Activated naive CD8-positive, alpha-beta T cell treated with anti-CD3 and anti-CD28 coated beads, Interleukin-2, amount 50 U/mL, for 24 hours (primary cell): Measurements from ENCODE around the gene MATN1.
"Not testable (repeated sequence)": the region's sequence is repeated elsewhere in the genome, so short reads cannot be mapped to it uniquely, and the experiment has no call there.

Source experiments
- ATAC-seq: fragments of 150-1000 bp; cut with Tn5 transposase; one replicate; pipeline ENCODE4 v1.10.0; 2021
- DNase-seq: peaks from one replicate; pipeline ENCODE4 v3.0.0; 2021
- H3K27ac Mint-ChIP-seq: one replicate; pipeline ENCODE4 v1.8.0; 2021; ENCODE audit warnings: mild to moderate bottlenecking, mixed read lengths
- H3K27me3 Mint-ChIP-seq: one replicate; pipeline ENCODE4 v1.8.0; 2021; ENCODE audit warnings: mixed read lengths
- H3K36me3 Mint-ChIP-seq: one replicate; pipeline ENCODE4 v1.8.0; 2021; ENCODE audit warnings: low read depth, mixed read lengths
- H3K4me1 Mint-ChIP-seq: one replicate; pipeline ENCODE4 v1.8.0; 2021; ENCODE audit warnings: mixed read lengths
- H3K4me3 Mint-ChIP-seq: one replicate; pipeline ENCODE4 v1.8.0; 2021; ENCODE audit warnings: mild to moderate bottlenecking, moderate library complexity, mixed read lengths
- H3K9me3 Mint-ChIP-seq: one replicate; pipeline ENCODE4 v1.8.0; 2021; ENCODE audit warnings: mixed read lengths

Gene MATN1

GRCh38 chr1:30723331-30723755, at the start of gene MATN1:
MATN1 (minus strand) TSS chr1:30723585; CDS start chr1:30723551, 34 bp downstream.
- ATAC-seq (no peak), DNase-seq (no peak)
- H3K4me1 Mint-ChIP-seq: peaks cover 32% of the 10 kb centered on the region
- H3K36me3 Mint-ChIP-seq: peaks cover 2% of the 10 kb centered on the region
- no peak within 1 kb of the TSS for H3K27ac Mint-ChIP-seq
- no peaks in the 10 kb centered on the region for H3K27me3 Mint-ChIP-seq
- H3K4me3 Mint-ChIP-seq: no peak within 1 kb of the TSS
- H3K9me3 Mint-ChIP-seq: no peaks in the 10 kb centered on the region

DNA sequence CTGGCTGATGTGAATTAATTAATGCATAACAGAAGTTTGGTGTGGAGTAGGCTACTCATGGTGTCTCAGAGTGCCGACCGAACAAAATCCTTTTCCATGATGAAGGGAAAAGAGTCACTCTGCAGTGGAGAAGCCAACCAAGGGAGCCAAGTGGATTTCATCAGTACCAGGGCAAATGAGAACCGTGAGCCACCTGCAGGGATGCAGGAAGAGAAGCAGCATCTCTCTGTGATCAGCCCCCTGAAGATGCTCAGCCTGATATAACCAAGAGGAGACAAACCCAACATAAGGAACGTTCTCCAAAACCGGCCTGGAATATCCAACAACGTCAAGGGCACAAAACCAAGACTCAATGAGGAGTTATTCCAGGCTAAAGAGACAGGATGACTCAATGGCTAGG, 47.6 kb upstream of the MATN1 start:
- ATAC-seq (no peak), DNase-seq (no peak)
- no peak overlapping the region for H3K4me3 Mint-ChIP-seq
- H3K27me3 Mint-ChIP-seq: no peaks in the 10 kb centered on the region
- H3K9me3 Mint-ChIP-seq: no peaks in the 10 kb centered on the region
- H3K27ac Mint-ChIP-seq: no peak overlapping the region
- no peaks in the 10 kb centered on the region for H3K36me3 Mint-ChIP-seq
- peaks cover 30% of the 10 kb centered on the region for H3K4me1 Mint-ChIP-seq

- no peak overlapping the region for H3K27ac Mint-ChIP-seq
- no peaks in the 10 kb centered on the region for H3K27me3 Mint-ChIP-seq
- DNase-seq (no peak), ATAC-seq (no peak)
- H3K9me3 Mint-ChIP-seq: no peaks in the 10 kb centered on the region
- H3K4me3 Mint-ChIP-seq: no peak overlapping the region
- H3K36me3 Mint-ChIP-seq: no peaks in the 10 kb centered on the region
- peaks cover 38% of the 10 kb centered on the region for H3K4me1 Mint-ChIP-seq
These were observed 46.8 kb upstream of the MATN1 start for GRCh38 chr1:30770150-30770549.

DNA sequence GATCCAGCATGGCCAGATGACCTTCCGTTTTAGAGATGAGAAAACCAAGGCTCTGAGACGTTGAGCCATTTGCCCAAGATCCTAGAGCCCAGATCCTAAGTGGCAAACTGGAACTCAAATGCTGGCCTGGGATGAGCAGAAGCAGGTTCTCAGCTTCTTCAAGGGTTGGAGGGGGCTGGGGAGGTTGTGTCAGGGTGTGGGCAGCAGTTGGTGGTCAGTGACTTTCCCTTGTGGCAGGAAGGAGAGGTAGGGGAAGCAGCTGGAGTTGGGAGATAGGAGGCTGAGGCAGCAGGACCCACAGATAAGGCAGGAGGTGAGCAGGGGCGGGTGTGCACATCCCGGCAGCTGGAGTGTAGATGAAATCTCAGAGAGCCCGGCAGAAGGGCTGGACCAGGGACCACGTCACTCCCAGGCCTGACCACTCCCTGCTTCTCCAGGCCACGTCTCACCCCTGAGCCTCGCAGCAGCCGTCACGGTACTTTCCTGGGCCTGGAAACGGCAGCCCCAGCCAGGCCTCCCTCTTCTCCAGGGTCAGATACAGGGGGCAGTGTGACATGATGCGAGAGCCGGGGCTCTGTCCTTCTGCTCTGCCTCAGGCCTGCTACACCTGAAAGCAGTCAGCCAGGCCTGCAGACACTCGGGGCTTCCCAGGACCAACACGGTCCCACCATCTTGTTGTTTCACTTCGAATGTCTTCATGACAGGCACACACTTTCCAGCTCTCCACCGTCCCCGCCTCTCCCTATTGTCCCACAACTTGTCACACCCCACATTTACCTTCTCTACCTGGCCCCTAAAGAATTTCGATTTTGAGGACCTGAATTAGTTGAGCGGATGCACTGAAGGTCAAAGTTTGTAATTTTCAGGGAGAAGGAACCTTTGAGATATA, 45.7 kb upstream of the MATN1 start:
- Mint-ChIP-seq H3K27me3 (no peaks in the 10 kb centered on the region), H3K27ac (peak overlapping the region; percentile 75), H3K36me3 (no peaks in the 10 kb centered on the region), H3K4me3 (no peak overlapping the region), H3K9me3 (no peaks in the 10 kb centered on the region), H3K4me1 (peaks cover 47% of the 10 kb centered on the region)
- ATAC-seq (no peak), DNase-seq (no peak)

GRCh38 chr1:30768159-30768829, 44.9 kb upstream of the MATN1 start:
- ATAC-seq: no peak
- Mint-ChIP-seq H3K4me1 (peaks cover 55% of the 10 kb centered on the region), H3K27ac (peak overlapping the region; percentile 23), H3K9me3 (no peaks in the 10 kb centered on the region), H3K36me3 (no peaks in the 10 kb centered on the region), H3K4me3 (no peak overlapping the region), H3K27me3 (no peaks in the 10 kb centered on the region)
- no peak for DNase-seq

GRCh38 chr1:30766948-30767347, 43.6 kb upstream of the MATN1 start:
- ATAC-seq, H3K9me3 Mint-ChIP-seq, H3K27me3 Mint-ChIP-seq, H3K36me3 Mint-ChIP-seq, H3K27ac Mint-ChIP-seq, H3K4me3 Mint-ChIP-seq, DNase-seq: not testable (repeated sequence)
- peaks cover 69% of the 10 kb centered on the region for H3K4me1 Mint-ChIP-seq

- H3K27me3 Mint-ChIP-seq: no peaks in the 10 kb centered on the region
- H3K36me3 Mint-ChIP-seq: no peaks in the 10 kb centered on the region
- ATAC-seq (peak; percentile 65), DNase-seq (peak; percentile 52)
- H3K4me3 Mint-ChIP-seq: peak overlapping the region; percentile 80
- H3K27ac Mint-ChIP-seq: peak overlapping the region; percentile 90
- H3K4me1 Mint-ChIP-seq: peaks cover 80% of the 10 kb centered on the region
- no peaks in the 10 kb centered on the region for H3K9me3 Mint-ChIP-seq
These were observed 42.4 kb upstream of the MATN1 start for GRCh38 chr1:30765556-30766434.

- peaks cover 88% of the 10 kb centered on the region for H3K4me1 Mint-ChIP-seq
- no peaks in the 10 kb centered on the region for H3K27me3 Mint-ChIP-seq
- ATAC-seq: peak; percentile 51
- peak overlapping the region; percentile 90 for H3K27ac Mint-ChIP-seq
- no peaks in the 10 kb centered on the region for H3K9me3 Mint-ChIP-seq
- peak overlapping the region; percentile 80 for H3K4me3 Mint-ChIP-seq
- peak; percentile 47 for DNase-seq
- H3K36me3 Mint-ChIP-seq: no peaks in the 10 kb centered on the region
These were observed 41.7 kb upstream of the MATN1 start for GRCh38 chr1:30764939-30765555.

- peaks cover 91% of the 10 kb centered on the region for H3K4me1 Mint-ChIP-seq
- no peaks in the 10 kb centered on the region for H3K27me3 Mint-ChIP-seq
- H3K4me3 Mint-ChIP-seq: no peak overlapping the region
- DNase-seq (no peak), ATAC-seq (no peak)
- H3K36me3 Mint-ChIP-seq: no peaks in the 10 kb centered on the region
- H3K27ac Mint-ChIP-seq: peak overlapping the region; percentile 90
- H3K9me3 Mint-ChIP-seq: no peaks in the 10 kb centered on the region
These were observed 41.0 kb upstream of the MATN1 start for GRCh38 chr1:30764396-30764795.

- Mint-ChIP-seq H3K9me3 (no peaks in the 10 kb centered on the region), H3K4me3 (no peak overlapping the region), H3K4me1 (peaks cover 94% of the 10 kb centered on the region), H3K27me3 (no peaks in the 10 kb centered on the region), H3K36me3 (no peaks in the 10 kb centered on the region), H3K27ac (peak overlapping the region; percentile 69)
- no peak for ATAC-seq
- no peak for DNase-seq
These were observed 40.4 kb upstream of the MATN1 start for GRCh38 chr1:30763651-30764248.

DNA sequence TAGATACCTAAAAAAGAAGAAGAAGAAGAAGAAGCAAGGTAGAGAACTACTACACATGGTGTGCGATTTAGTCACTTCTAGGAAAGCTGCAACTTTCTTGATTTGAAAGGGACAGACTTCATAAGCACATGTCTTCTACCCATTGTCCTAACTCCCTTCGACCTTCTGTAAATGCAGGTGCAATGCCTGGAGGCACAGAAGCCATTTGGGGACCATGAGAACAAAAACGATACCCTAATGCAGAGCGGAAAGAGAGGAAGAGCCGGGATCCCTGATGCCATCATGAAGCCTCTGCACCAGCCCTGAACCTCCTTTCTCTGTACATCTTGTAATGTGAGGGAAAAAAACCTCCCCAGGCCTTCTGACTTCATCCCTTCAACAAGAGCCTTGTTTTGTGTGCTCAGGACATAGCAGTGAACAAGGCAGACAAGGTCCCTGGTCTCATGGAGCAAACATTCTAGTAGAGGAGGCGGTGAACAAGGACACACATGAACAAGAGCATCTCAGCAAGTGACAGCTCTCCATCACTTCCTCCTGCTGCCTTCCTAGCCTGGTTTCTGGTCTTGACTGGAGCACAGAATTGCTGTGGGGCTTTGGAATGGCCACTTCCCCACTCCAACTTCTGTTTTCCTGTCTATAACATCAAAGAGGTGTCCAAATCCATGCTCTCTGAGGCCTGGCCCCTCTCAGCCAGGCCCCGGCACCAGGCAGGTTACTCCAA, 39.7 kb upstream of the MATN1 start:
- ATAC-seq: no peak
- H3K36me3 Mint-ChIP-seq: no peaks in the 10 kb centered on the region
- no peak overlapping the region for H3K4me3 Mint-ChIP-seq
- H3K27ac Mint-ChIP-seq: peak overlapping the region; percentile 69
- H3K9me3 Mint-ChIP-seq: no peaks in the 10 kb centered on the region
- no peak for DNase-seq
- H3K27me3 Mint-ChIP-seq: no peaks in the 10 kb centered on the region
- peaks cover 94% of the 10 kb centered on the region for H3K4me1 Mint-ChIP-seq

DNA sequence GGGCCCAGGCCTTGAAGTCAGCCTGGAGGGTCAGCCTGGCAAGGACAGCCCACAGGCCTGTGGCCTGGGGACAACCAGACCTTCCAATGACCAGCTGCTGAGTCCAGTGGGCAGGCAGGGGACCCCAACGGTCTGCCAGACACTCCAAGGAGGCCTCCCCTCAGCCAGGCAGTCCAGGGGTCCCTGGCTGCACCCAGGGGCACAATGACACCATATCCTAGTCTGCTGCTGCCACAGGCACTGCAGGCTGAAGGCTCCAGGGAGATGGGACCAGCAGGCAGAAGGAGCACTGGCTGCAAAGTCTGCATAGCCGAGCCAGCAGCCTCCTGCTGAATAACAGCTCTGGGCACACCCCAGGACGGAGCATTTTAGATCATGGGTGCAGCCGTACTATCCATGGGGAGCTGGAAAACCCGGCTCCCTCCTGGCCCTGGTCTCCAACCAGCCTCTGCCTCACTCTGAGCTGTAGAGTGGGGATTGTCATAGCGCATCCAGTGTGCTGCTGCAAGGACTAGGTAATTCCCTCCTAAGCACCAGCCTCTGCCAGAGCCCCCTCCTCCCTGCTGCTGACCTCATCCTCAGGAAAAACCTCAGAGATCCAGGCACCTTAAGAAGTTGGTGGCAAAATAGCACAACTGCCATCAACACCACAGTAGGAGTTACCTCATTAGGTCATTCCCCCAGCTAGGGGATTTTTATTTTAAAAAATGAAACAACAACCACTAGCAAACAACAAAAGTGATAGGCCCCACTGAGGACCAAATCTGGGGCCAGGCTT, 39.0 kb upstream of the MATN1 start:
- no peak overlapping the region for H3K4me3 Mint-ChIP-seq
- H3K4me1 Mint-ChIP-seq: peaks cover 95% of the 10 kb centered on the region
- H3K27me3 Mint-ChIP-seq: no peaks in the 10 kb centered on the region
- no peak for DNase-seq
- ATAC-seq: no peak
- peak overlapping the region; percentile 69 for H3K27ac Mint-ChIP-seq
- no peaks in the 10 kb centered on the region for H3K9me3 Mint-ChIP-seq
- peaks cover 2% of the 10 kb centered on the region for H3K36me3 Mint-ChIP-seq
